ENCODE data around the gene KIF7.

DNA sequence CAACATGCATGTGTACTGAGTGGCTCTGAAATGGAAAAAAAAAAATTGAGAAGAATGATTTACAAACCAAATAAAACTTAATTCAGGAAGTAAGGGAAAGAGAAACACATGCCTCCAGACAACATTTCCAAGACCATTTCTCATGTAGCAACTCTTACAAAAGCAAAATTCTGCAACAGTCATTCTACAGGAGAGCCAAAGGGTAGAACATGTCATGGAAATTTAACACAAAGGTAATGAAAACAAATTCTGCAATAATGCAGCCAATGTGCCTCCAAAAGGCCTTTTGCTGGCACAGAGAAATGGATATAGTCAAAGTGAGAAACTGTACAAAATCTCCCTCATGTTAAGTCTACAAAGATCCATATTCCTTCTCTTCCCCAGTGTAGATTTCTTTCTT, 31.3 kb upstream of the KIF7 start:
- TF ChIP-seq, protein P1, sequence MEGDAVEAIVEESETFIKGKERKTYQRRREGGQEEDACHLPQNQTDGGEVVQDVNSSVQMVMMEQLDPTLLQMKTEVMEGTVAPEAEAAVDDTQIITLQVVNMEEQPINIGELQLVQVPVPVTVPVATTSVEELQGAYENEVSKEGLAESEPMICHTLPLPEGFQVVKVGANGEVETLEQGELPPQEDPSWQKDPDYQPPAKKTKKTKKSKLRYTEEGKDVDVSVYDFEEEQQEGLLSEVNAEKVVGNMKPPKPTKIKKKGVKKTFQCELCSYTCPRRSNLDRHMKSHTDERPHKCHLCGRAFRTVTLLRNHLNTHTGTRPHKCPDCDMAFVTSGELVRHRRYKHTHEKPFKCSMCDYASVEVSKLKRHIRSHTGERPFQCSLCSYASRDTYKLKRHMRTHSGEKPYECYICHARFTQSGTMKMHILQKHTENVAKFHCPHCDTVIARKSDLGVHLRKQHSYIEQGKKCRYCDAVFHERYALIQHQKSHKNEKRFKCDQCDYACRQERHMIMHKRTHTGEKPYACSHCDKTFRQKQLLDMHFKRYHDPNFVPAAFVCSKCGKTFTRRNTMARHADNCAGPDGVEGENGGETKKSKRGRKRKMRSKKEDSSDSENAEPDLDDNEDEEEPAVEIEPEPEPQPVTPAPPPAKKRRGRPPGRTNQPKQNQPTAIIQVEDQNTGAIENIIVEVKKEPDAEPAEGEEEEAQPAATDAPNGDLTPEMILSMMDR (IDR thresholded peaks at IDR 0.05) = no peak
- no peak for TF ChIP-seq POLR2A (IDR thresholded peaks at IDR 0.05)
